Ishikawa (cell line): ENCODE measurements around the gene IDH2.

Experiments used
- CEBPB ChIP-seq: IDR thresholded peaks from 2 replicates; pipeline ENCODE4 v1.6.1; 2012
- CREB1 ChIP-seq: IDR thresholded peaks from 2 replicates; pipeline ENCODE4 v1.6.1; 2012; ENCODE audit warnings: low read depth
- EGR1 ChIP-seq: IDR thresholded peaks from 2 replicates; pipeline ENCODE4 v1.6.1; 2012
- EP300 ChIP-seq: IDR thresholded peaks from 2 replicates; pipeline ENCODE4 v1.6.1; 2012; ENCODE audit warnings: borderline replicate concordance
- FOXM1 ChIP-seq: IDR thresholded peaks from 2 replicates; pipeline ENCODE4 v1.6.1; 2012; ENCODE audit warnings: low read depth, borderline replicate concordance
- MAX ChIP-seq: IDR thresholded peaks from 2 replicates; pipeline ENCODE4 v1.6.1; 2012
- NFIC ChIP-seq: IDR thresholded peaks from 2 replicates; pipeline ENCODE4 v1.6.1; 2012
- RAD21 ChIP-seq: IDR thresholded peaks from 2 replicates; pipeline ENCODE4 v1.6.1; 2012; ENCODE audit warnings: low read depth
- REST ChIP-seq: IDR thresholded peaks from 2 replicates; pipeline ENCODE4 v1.6.1; 2012; ENCODE audit warnings: low read depth, mild to moderate bottlenecking
- TAF1 ChIP-seq: IDR thresholded peaks from 2 replicates; pipeline ENCODE4 v1.6.1; 2012; ENCODE audit warnings: low read depth, mild to moderate bottlenecking
- TCF12 ChIP-seq: IDR thresholded peaks from 2 replicates; pipeline ENCODE4 v1.6.1; 2012; ENCODE audit warnings: low read depth
- TEAD4 ChIP-seq: IDR thresholded peaks from 2 replicates; pipeline ENCODE4 v1.6.1; 2012
- USF1 ChIP-seq: IDR thresholded peaks from 2 replicates; pipeline ENCODE4 v1.6.1; 2012
- YY1 ChIP-seq: IDR thresholded peaks from 2 replicates; pipeline ENCODE4 v1.6.1; 2012; ENCODE audit warnings: low read depth
- ZBTB7A ChIP-seq: IDR thresholded peaks from 2 replicates; pipeline ENCODE4 v1.6.1; 2012; ENCODE audit warnings: low read depth

The IDH2 gene

GRCh38 chr15:90055182-90055581 lies 47.1 kb downstream of the IDH2 start:
- TF ChIP-seq NFIC = no peak
- no peak for TF ChIP-seq CREB1
- TF ChIP-seq YY1 = no peak
- no peak for TF ChIP-seq TCF12
- TF ChIP-seq CEBPB = no peak
- TF ChIP-seq USF1 = no peak
- no peak for TF ChIP-seq TEAD4
- TF ChIP-seq MAX = no peak

- no peak for TF ChIP-seq TAF1
- TF ChIP-seq TEAD4 = no peak
- no peak for TF ChIP-seq USF1
- TF ChIP-seq ZBTB7A = no peak
- TF ChIP-seq FOXM1 = no peak
Observed at GRCh38 chr15:90054618-90055097, 47.6 kb downstream of the IDH2 start.

GRCh38 chr15:90053685-90054466 lies 48.4 kb downstream of the IDH2 start:
- TF ChIP-seq RAD21 (no peak), USF1 (no peak), ZBTB7A (no peak), CEBPB (no peak)

GRCh38 chr15:90051874-90052273 lies 50.4 kb downstream of the IDH2 start:
- no peak for TF ChIP-seq REST
- TF ChIP-seq EP300 = no peak
- no peak for TF ChIP-seq USF1
- no peak for TF ChIP-seq FOXM1
- no peak for TF ChIP-seq YY1
- TF ChIP-seq NFIC = no peak

GRCh38 chr15:90049666-90050604 lies 52.3 kb downstream of the IDH2 start:
- no peak for TF ChIP-seq CEBPB

GRCh38 chr15:90049030-90049429 lies 53.2 kb downstream of the IDH2 start:
- no peak for TF ChIP-seq FOXM1
- no peak for TF ChIP-seq TCF12
- no peak for TF ChIP-seq USF1
- no peak for TF ChIP-seq TEAD4
- no peak for TF ChIP-seq ZBTB7A
- no peak for TF ChIP-seq RAD21
- TF ChIP-seq TAF1 = no peak
- no peak for TF ChIP-seq EP300
- TF ChIP-seq CEBPB = no peak
- no peak for TF ChIP-seq REST
- no peak for TF ChIP-seq CREB1
- no peak for TF ChIP-seq YY1
- TF ChIP-seq NFIC = no peak
- no peak for TF ChIP-seq EGR1
- no peak for TF ChIP-seq MAX
